Measurements from ENCODE around the gene SLC35E1.

SLC35E1 gene

DNA sequence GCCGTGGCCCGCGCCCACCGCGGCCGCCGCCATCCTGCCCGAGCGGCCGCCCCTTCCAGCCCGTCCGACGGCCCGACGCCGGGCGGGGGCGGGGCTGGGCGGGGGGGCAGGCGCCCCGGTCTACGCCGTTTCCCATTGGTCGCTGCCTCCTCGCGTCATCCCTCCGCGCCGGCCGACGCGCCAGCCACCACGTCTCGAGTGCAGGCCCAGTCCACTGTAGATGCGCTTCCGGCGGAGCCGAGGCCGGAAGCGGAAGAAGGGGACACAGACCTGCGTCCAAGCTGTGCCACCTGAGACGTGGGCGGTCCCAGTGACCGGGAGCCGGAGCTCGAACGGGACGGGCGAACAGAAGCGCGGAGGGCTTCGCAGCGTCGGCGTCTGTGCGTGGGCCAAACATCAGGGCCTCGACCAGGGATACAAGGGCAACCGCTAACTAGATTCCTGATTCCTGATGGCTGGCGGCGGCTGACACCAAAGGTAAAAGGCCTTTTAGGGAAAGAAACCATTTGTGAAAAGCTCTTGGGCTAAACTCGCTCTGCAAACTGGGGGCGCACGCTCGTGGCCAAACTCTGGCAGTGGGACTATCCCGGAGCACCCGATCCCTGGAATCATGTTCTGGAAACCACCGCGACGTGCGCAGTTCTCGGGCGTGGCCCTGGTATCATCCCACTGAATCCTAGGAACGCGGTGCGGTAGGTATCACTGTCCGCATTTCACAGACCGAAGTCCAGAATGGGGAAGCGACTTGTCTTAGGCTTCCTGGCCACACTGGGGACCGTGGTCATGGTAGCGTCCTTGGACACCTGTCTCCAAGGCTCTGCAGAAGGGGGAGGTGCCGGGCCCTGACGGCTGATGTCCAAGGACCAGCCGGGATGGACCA is at the start of gene SLC35E1:
Gene SLC35E1 (minus strand): TSS at position 84 of the 880 bp plus-strand sequence. CDS start 51 bp downstream, at position 33.
- peak; percentile 89 for DNase-seq

DNA sequence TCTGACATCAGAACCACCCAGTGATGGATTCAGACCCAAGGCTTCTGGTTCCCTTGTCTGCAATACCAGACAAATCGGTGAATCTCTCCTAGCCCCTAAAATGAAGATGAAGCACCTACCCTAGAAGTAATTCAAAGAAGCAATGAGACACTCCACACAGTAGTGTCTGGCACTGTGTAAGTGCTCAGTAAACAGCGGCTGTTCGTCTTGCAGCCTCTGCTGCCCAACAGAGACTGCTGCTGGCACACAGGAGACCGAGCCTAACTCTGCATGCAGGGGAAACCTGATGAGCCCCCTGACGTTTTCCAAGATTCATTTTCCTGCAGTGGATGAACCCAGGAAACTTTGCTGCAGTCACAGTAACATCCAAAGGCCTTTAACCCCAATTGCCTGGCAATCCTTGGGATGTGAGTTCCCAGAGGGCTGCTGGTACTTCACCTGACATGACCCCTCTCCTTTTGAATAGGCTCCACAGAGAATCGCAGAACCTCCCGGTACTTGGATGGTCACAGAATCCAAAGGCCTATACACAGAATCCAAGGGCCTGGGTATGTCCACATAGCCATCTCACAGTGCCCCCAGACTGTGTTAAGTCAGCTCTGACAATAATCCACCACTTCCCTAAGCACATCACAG is 49.1 kb upstream of the SLC35E1 start:
- DNase-seq, result no peak

- DNase-seq, result no peak
Measured at GRCh38 chr19:16620584-16620983, 48.4 kb upstream of the SLC35E1 start.

DNA sequence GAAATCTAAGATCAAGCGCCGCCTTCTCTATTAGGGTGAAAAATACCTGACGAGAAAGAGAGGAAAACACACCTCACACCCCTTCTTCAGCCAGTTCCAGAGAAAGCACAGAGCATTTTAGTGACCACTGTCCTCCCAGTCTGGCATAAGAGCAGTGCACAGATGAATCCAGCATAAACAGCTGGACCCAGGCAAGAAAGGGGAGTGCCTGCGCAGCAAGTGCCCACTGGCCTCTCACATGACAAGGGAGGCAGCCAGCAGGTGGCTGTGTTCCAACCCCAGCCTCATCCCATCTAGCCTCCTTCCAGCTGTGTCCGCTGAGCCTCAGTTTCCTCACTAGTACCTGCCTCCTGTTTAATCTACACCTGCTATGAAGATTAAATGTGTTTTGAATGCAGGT is 47.8 kb upstream of the SLC35E1 start:
- DNase-seq, result no peak

DNA sequence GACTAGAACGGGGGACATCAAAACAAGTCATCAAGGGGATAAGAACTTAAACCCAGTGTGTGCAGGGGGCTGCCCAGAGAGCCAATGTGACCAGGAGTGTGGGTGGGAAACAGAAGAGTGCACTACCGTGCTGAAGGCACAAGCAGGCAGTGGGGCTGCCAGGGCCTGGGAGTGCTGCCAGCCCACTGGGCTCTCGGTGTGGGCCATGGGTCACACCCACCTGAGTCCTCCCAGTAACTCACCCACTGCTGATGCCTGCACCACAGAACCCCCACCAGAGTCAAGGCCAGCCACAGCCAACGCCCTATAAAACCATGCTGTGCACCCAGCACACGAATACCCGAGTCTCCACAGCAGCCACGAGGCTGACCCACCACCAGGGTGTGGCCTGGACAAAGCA is 47.2 kb upstream of the SLC35E1 start:
- DNase-seq, result no peak

- DNase-seq, result no peak
Measured at GRCh38 chr19:16618248-16618647, 46.0 kb upstream of the SLC35E1 start.

DNA sequence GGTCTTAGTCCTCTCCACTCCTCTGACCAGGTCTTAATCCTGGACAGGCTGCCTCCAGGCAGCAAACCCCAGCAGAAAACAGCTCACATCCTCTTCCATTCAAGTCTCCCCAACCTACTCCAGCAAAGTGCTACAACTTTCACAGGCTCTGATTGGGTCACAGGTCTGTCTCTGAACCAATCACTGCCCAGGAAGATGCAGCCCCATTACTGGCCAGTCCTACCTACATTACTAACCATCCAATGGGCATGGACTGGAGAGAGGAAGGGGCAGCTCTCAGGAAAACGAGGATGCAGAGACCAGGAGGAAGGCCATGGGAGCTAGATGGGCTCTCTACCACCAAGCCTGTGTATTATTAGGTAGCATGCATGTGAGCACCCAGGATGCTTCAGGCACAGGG is 43.6 kb upstream of the SLC35E1 start:
- no peak for DNase-seq

DNA sequence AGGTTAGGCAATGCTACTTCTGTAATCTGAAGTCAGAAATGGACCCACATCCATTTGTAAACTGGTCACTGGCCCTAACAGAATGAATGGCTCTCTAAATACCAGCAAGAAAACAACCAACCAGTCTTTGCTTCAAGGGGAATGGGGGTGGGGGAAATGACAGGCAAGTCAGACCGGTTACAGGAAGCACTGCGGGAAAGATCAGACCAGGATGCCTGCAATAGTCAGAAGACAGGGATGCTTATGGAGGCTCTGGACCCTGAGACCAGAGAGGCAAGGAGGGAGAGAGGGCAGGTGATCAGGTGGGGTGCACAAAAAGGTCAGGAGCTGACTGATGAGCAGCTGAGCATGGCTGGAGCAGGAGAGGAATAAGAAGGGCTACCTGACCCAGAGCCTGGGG is 42.7 kb upstream of the SLC35E1 start:
- DNase-seq, result no peak

DNA sequence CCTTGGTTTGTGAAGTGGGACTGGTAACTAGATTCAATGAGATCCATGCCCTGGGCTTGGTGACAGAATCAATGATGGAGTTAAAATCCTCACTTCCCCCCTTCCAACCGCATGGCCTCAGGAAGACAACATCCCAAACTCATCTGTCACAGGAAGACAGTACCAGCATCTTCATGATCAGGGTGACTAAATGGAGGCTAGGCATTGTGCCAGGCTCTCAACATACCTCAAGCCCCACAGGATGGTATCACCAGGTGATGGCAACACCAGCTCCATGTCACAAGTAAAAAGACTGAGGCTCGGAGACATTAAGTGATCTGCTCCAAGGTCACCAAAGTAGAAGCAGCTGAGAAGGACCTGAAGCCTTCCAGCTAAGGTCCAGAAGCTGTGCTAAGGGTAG is 41.6 kb upstream of the SLC35E1 start:
- DNase-seq, result no peak

DNA sequence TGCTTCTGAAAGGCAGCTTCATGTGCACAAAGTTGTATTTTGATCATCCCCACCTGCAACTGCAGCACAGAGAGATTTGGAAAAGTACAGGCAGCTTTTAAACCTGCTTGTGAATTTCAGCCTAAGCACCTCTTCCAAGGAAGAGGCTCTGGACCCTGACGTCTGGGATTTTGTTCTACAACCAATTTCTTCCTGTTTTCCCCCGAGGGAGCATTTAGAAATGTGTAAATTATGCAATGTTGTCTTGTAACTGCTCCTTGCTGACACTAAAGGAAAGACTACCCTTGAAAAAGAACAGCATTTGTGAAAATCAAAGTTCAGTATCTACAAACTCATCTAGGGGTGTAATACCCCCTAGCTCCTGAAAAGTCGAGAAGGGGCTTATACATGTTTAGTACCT is 40.4 kb upstream of the SLC35E1 start:
- no peak for DNase-seq

GRCh38 chr19:16611121-16611520 is 38.9 kb upstream of the SLC35E1 start:
- DNase-seq, result no peak

DNA sequence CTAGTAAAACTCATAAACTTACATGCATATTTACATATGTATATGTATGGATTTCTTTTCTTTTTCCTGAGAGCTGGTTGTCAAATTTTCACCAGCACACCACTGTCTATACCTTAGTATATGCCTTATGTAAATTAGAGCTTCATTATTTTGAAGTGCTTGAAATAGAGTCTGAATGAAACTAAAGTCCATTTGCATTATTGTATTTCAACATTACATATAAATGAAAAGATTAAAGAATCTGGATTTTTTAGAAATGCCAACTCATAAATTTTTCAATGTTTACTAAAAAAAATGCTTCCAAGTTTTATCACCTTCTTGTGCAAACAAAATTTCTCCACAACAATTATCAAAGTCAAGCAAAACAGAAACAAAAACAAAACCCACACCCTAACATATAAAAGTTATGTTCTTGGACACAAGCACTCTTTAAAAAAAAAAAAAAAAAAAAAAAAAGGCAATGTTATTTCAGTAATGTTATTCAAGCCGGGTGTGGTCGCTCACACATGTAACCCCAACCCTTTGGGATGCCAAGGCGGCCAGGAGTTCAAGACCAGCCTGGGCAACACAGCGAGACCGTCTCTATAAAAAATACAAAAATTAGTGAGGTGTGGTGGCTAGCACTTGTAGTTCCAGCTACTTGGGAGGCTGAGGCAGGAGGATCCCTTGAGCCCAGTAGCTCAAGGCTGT is 37.4 kb upstream of the SLC35E1 start:
- no peak for DNase-seq

DNA sequence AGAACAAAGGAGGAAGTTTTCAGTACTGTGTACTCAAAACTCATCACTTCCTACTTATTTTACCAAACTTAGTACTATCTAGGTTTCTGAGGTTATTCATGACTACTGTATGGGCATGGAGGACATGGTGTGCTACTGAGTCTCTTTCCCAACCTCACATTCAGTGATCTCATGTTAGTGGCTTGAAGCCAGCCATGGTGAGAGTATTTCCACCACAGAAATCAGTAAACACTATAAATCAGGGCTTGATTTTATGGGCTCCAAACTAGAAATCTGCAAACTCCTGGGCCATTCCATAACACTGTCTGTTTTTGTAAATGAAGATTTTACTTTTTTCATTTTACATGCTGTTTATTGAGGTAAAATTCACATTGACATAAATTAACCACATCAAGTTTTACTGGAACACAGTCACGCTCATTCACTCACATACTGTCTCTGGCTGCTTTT is 36.1 kb upstream of the SLC35E1 start:
- no peak for DNase-seq

- DNase-seq, result no peak
Measured at GRCh38 chr19:16607819-16608218, 35.6 kb upstream of the SLC35E1 start.

GRCh38 chr19:16605553-16605994 is 33.4 kb upstream of the SLC35E1 start:
- DNase-seq, result no peak

DNA sequence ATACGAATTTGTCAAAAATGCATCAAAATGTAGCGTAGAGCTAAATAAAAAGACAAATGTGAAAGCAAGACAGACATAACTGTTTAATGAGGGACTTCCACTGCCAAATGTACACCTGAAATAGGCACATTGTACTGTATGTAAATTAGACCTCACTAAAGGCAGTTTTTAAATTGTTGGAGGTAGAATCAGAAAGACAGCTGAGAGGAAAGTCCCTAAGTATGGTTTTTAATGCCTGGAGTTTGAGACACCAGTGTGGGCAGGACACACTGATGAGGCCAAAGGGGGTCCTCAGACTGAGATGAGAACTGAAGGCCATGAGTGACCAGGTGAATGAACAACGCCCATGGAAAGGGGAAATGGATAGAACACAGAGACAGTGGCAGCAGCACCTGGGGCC is 32.9 kb upstream of the SLC35E1 start:
- DNase-seq, result no peak

GRCh38 chr19:16604615-16605014 is 32.4 kb upstream of the SLC35E1 start:
- no peak for DNase-seq

GRCh38 chr19:16603090-16603489 is 30.9 kb upstream of the SLC35E1 start:
- DNase-seq, result no peak

DNA sequence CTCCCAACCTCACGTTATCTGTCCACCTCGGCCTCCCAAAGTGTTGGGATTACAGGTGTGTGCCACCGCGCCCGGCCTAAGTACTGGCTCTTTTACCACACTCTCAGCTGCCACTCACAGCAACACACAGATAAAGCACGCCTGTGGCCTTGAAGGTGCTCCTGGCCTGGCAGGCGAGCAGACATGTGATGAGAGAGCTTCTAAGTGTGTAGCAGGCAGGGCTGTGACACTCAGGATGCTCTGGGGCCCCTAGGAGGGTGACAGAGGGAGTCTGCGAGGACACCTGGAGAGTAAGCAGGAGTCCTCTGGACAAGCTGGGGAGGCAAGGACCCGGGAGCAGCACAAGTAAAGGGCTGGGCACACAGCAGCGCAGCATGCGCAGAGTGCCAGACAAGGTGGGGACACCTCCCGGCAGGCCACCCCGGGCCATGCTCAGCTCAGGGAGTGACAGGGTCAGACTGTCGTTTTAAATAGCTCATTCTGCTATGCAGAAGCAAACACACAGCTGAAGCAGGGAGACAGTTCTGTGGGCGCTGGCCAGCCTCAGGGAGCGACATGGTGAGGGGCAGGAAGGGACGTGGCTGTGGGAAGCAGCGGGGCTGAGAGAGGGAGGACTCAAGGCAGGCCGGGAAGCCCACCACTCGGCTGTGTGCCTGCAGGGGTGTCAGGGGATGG is 29.3 kb upstream of the SLC35E1 start:
- no peak for DNase-seq

- no peak for DNase-seq
Measured at GRCh38 chr19:16600824-16601223, 28.6 kb upstream of the SLC35E1 start.

DNA sequence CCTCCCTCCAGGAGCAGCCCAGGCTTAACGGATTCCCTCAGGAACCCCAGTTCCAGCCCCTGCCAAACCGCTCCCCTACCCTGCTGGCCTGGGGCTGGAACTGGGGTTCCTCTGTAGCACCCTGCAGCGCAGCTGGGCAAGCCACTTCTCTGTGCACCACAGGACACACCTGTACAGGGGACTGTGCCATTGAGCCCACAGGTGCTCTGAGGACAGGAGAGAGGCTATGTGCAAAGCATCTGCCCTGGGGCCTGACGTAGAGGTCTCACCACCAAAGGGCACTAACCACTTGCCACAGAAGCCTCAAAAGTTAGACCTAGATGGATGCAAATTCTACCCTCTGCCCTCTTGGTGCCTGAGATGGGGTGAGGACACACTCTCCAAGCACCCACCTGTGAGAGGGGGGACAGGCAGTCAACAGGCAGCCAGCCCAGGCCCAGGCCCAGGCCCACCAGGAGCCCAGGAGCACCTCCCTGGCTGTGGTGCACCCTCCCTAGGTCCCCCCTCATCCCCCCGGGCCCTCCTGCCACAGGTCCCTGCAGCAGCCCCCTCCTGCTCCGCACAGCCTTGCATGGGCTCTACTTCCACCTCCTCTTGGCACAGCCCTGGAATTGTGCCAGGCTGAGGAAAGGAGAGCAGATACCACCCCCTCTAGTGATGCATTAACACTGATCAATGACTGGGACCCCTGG is 27.6 kb upstream of the SLC35E1 start:
- no peak for DNase-seq

DNA sequence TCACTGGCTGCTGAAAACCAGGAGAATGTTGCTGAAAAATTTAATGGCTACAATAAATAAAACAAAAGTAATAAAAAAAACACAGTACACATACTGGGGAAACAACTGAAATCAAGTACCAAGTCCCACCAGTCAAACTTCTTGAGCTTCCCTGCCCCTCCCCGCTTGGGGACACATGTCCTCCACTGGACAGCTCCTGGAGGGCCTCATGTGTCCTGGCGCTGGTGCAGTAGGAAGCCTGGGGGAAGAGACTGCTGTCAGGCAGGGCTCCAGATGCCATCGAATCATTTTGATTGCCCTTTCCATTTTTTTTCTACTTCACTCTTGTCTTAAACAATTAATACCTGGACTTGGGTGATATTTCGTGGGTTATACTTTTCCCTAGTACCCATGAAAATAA is 26.6 kb upstream of the SLC35E1 start:
- no peak for DNase-seq

DNA sequence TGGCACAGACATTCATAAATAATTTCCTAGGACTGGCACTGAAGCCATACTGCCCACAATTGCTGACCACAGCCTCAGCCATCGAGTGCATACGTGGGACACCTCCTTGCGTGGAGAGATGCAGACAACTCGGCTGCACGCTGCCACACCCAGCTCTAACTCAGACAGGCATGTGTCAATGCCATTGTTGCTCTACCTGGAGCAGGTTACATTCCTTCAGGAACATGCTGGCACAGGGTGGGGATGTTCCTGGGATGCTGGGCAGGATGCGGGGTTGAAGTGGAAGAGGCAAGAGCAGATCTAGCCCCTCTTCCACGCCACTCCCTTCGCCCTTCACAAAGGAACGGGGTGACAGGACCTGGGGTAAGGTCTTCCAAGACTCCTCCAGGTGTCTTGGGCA is 24.2 kb upstream of the SLC35E1 start:
- DNase-seq, result no peak

All from stimulated activated CD4-positive, alpha-beta T cell treated with anti-CD3 and anti-CD28 coated beads, Interleukin-12 subunit alpha, Interleukin-12 subunit beta, amount 100 ng/mL, for 4 hours (primary cell).